Glutamatergic neuron (in vitro differentiated cells): Measurements from ENCODE around the gene MICAL3. TPM values are rescaled to one million over a fixed set of nuclear protein-coding genes. Genes with fewer than 3 reads are reported as not detected.

Experiments used
- DNase-seq: peaks from one replicate; pipeline ENCODE4 v3.0.0; 2022
- H3K27ac Mint-ChIP-seq: one replicate; pipeline ENCODE4 v1.8.0; 2020; ENCODE audit warnings: mild to moderate bottlenecking, mixed read lengths, inconsistent platforms; ENCODE audit not compliant: unreplicated experiment
- H3K27me3 Mint-ChIP-seq: one replicate; pipeline ENCODE4 v1.8.0; 2020; ENCODE audit warnings: mild to moderate bottlenecking, moderate library complexity, mixed read lengths, inconsistent platforms; ENCODE audit not compliant: unreplicated experiment
- H3K36me3 Mint-ChIP-seq: one replicate; pipeline ENCODE4 v1.8.0; 2020; ENCODE audit warnings: mild to moderate bottlenecking, mixed read lengths, inconsistent platforms; ENCODE audit not compliant: unreplicated experiment
- H3K4me1 Mint-ChIP-seq: one replicate; pipeline ENCODE4 v1.8.0; 2020; ENCODE audit warnings: mild to moderate bottlenecking, low read depth, mixed read lengths, inconsistent platforms; ENCODE audit not compliant: unreplicated experiment
- H3K4me3 Mint-ChIP-seq: one replicate; pipeline ENCODE4 v1.8.0; 2020; ENCODE audit warnings: mild to moderate bottlenecking, mixed read lengths, inconsistent platforms; ENCODE audit not compliant: unreplicated experiment
- H3K9me3 Mint-ChIP-seq: one replicate; pipeline ENCODE4 v1.8.0; 2020; ENCODE audit warnings: mild to moderate bottlenecking, moderate library complexity, mixed read lengths, inconsistent platforms; ENCODE audit not compliant: unreplicated experiment
- CTCF ChIP-seq: fragments of 200-600 bp; sonication (generic); IDR thresholded peaks from one replicate; pipeline ENCODE4 v1.5.0; 2021; ENCODE audit not compliant: partially characterized antibody, unreplicated experiment
- total RNA-seq: library from RNA; stranded (reverse); fragmentation: NEBNext Ultra II Directional; extraction: Animal tissue kit (Norgen Biotek cat#: 25700); gene quantifications from one replicate; pipeline ENCODE4 v1.2.1, GENCODE V29; 2021; ENCODE audit not compliant: unreplicated experiment

Gene MICAL3
- total RNA-seq, 1 donor from 2014 or later, result 132 TPM

DNA sequence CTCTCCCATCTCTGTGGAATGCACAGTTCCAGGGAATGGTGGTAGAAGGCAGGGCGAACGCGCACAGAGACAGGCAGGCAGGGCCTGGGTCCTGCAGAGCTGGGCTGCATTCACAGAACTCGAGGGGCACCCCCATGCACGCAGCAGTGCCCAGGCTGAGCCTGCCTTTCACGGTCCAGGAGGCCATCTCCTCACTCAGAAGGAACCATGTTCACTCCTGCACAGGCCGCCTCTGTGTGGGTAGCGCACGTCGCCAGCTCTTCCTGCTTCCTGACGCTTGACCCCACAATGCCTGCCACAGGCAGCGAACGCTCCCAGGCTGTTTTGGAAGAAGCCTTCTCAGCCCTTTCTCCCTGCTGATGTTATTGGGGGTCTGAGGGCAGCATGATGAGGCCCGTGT, 151.2 kb downstream of the MICAL3 start:
- Mint-ChIP-seq H3K27me3 (peaks cover 14% of the 10 kb centered on the region), H3K9me3 (peaks cover 8% of the 10 kb centered on the region), H3K4me1 (peaks cover 1% of the 10 kb centered on the region), H3K27ac (no peak overlapping the region), H3K36me3 (peaks cover 7% of the 10 kb centered on the region), H3K4me3 (no peak overlapping the region)
- TF ChIP-seq CTCF, result no peak
- DNase-seq, result no peak

DNA sequence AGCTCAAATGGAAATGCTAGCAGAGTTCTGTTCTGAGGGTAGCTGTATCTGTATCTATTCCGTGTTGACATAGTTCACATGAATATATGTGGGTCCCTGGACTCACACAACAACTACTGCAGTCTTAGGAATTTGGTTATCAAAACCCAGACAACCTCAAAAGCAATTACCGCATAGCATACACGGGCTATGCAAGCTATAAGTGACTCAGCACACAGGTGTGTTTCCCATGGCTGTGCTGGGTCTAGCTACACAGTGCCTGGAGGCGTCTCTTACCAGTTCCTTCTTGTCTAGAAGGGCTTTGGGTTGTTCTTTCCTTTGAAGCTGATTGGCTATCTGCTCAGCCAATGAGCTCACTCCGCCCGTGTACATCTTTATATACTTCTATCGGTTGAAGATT, 151.9 kb downstream of the MICAL3 start:
- peaks cover 8% of the 10 kb centered on the region for H3K9me3 Mint-ChIP-seq
- H3K36me3 Mint-ChIP-seq, result peaks cover 7% of the 10 kb centered on the region
- no peak overlapping the region for H3K4me3 Mint-ChIP-seq
- no peak for DNase-seq
- peaks cover 10% of the 10 kb centered on the region for H3K27me3 Mint-ChIP-seq
- H3K27ac Mint-ChIP-seq, result no peak overlapping the region
- peaks cover 1% of the 10 kb centered on the region for H3K4me1 Mint-ChIP-seq
- TF ChIP-seq CTCF, result no peak

GRCh38 chr22:17871726-17872458, 152.5 kb downstream of the MICAL3 start:
- H3K27me3 Mint-ChIP-seq, result peaks cover 10% of the 10 kb centered on the region
- peaks cover 7% of the 10 kb centered on the region for H3K36me3 Mint-ChIP-seq
- H3K4me1 Mint-ChIP-seq, result peaks cover 2% of the 10 kb centered on the region
- no peak for DNase-seq
- H3K4me3 Mint-ChIP-seq, result no peak overlapping the region
- TF ChIP-seq CTCF, result no peak
- H3K9me3 Mint-ChIP-seq, result peaks cover 8% of the 10 kb centered on the region
- no peak overlapping the region for H3K27ac Mint-ChIP-seq

DNA sequence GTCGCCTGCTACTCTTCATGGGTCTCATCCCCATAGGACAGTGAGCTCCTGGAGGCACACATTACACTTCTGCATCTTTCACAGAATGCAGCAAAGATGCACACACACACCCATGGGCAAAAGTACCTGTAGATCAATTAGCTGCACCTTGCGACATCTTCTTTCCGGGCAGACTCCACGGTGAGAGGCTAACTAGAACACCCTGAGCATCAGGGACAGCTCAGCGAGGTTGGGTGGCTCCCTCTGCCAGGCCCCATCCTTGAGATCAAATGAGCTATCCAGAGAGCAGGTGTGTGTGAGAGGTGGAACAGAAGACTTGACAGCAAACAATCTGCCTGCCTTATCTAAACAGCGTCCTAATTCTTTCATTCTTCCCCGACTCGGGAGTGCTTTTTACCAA, 154.0 kb downstream of the MICAL3 start:
- Mint-ChIP-seq H3K36me3 (peaks cover 7% of the 10 kb centered on the region), H3K4me1 (peaks cover 4% of the 10 kb centered on the region), H3K27ac (no peak overlapping the region), H3K9me3 (peaks cover 8% of the 10 kb centered on the region), H3K4me3 (no peak overlapping the region), H3K27me3 (peaks cover 10% of the 10 kb centered on the region)
- no peak for TF ChIP-seq CTCF
- no peak for DNase-seq

- H3K4me1 Mint-ChIP-seq, result peaks cover 4% of the 10 kb centered on the region
- DNase-seq, result no peak
- peaks cover 7% of the 10 kb centered on the region for H3K36me3 Mint-ChIP-seq
- H3K27me3 Mint-ChIP-seq, result peaks cover 7% of the 10 kb centered on the region
- no peak for TF ChIP-seq CTCF
- H3K9me3 Mint-ChIP-seq, result peaks cover 3% of the 10 kb centered on the region
- no peak overlapping the region for H3K4me3 Mint-ChIP-seq
- no peak overlapping the region for H3K27ac Mint-ChIP-seq
Observed at GRCh38 chr22:17869285-17870096, 154.9 kb downstream of the MICAL3 start.
